HepG2 (cell line): ENCODE measurements around the gene FOXK2. TPM values are rescaled to one million over a fixed set of nuclear protein-coding genes. Genes with fewer than 3 reads are reported as not detected.

ENCODE experiments used
- FOXK1 ChIP-seq: sonication (generic); formaldehyde crosslinking; IDR thresholded peaks from 2 replicates; pipeline ENCODE4 v1.4.0; 2020; ENCODE audit warnings: low read depth, missing genetic modification reagents, borderline replicate concordance
- GABPB1 ChIP-seq: IDR thresholded peaks from 2 replicates; pipeline ENCODE4 v1.6.1; 2016; ENCODE audit warnings: mild to moderate bottlenecking, missing genetic modification reagents, moderate library complexity, missing compliant biosample characterization
- HDAC6 ChIP-seq: fragments of 200-600 bp; sonication (generic); IDR thresholded peaks from 2 replicates; pipeline ENCODE4 v1.7.0; 2017; ENCODE audit warnings: mild to moderate bottlenecking, antibody characterized with exemption, low read length, low read depth
- HOXA5 ChIP-seq: sonication (generic); formaldehyde crosslinking; IDR thresholded peaks from 2 replicates; pipeline ENCODE4 v1.4.0; 2020; ENCODE audit warnings: missing genetic modification reagents
- KDM5A ChIP-seq: fragments of 200-600 bp; sonication (generic); IDR thresholded peaks from 2 replicates; pipeline ENCODE4 v1.7.0; 2018; ENCODE audit warnings: antibody characterized with exemption, mild to moderate bottlenecking, low read length, borderline replicate concordance
- NFYC ChIP-seq: IDR thresholded peaks from 2 replicates; pipeline ENCODE4 v1.6.1; 2016; ENCODE audit warnings: missing genetic modification reagents, missing compliant biosample characterization
- NPAS2 ChIP-seq: sonication (generic); formaldehyde crosslinking; IDR thresholded peaks from 2 replicates; pipeline ENCODE4 v1.8.0; 2022; ENCODE audit warnings: mild to moderate bottlenecking, missing genetic modification reagents, borderline replicate concordance
- PITX1 ChIP-seq: sonication (generic); formaldehyde crosslinking; IDR thresholded peaks from 2 replicates; pipeline ENCODE4 v1.5.1; 2020; ENCODE audit warnings: mild to moderate bottlenecking, missing genetic modification reagents
- PRMT3 ChIP-seq: sonication (generic); formaldehyde crosslinking; IDR thresholded peaks from 2 replicates; pipeline ENCODE4 v1.8.1; 2022; ENCODE audit warnings: low read depth, mild to moderate bottlenecking, moderate library complexity, missing genetic modification reagents, borderline replicate concordance
- PTBP1 ChIP-seq: fragments of 200-400 bp; formaldehyde crosslinking; IDR thresholded peaks from 2 replicates; pipeline ENCODE4 v1.6.1; 2018; ENCODE audit warnings: low read length, low read depth; ENCODE audit not compliant: poor library complexity, severe bottlenecking
- REXO4 ChIP-seq: sonication (generic); formaldehyde crosslinking; IDR thresholded peaks from 2 replicates; pipeline ENCODE4 v1.8.0; 2022; ENCODE audit warnings: missing genetic modification reagents, mild to moderate bottlenecking, borderline replicate concordance
- RFXANK ChIP-seq: IDR thresholded peaks from 2 replicates; pipeline ENCODE4 v1.6.1; 2016
- SP2 ChIP-seq: sonication (generic); formaldehyde crosslinking; IDR thresholded peaks from 2 replicates; pipeline ENCODE4 v1.5.1; 2020; ENCODE audit warnings: mild to moderate bottlenecking, missing genetic modification reagents
- SRY ChIP-seq: sonication (generic); formaldehyde crosslinking; IDR thresholded peaks from 2 replicates; pipeline ENCODE4 v1.8.0; 2022; ENCODE audit warnings: mild to moderate bottlenecking, missing genetic modification reagents
- ZNF224 ChIP-seq: sonication (generic); formaldehyde crosslinking; IDR thresholded peaks from 2 replicates; pipeline ENCODE4 v1.5.0; 2020; ENCODE audit warnings: mild to moderate bottlenecking, missing genetic modification reagents
- ZNF225 ChIP-seq: sonication (generic); formaldehyde crosslinking; IDR thresholded peaks from 2 replicates; pipeline ENCODE4 v1.4.0; 2020; ENCODE audit warnings: mild to moderate bottlenecking, missing genetic modification reagents
- ZNF230 ChIP-seq: sonication (generic); formaldehyde crosslinking; IDR thresholded peaks from 2 replicates; pipeline ENCODE4 v1.4.0; 2020; ENCODE audit warnings: mild to moderate bottlenecking, missing genetic modification reagents
- ZNF329 ChIP-seq: sonication (generic); formaldehyde crosslinking; IDR thresholded peaks from 2 replicates; pipeline ENCODE4 v1.9.0; 2021; ENCODE audit warnings: low read depth, mild to moderate bottlenecking, missing genetic modification reagents
- ZNF556 ChIP-seq: sonication (generic); formaldehyde crosslinking; IDR thresholded peaks from 2 replicates; pipeline ENCODE4 v1.4.0; 2020; ENCODE audit warnings: mild to moderate bottlenecking, missing genetic modification reagents, borderline replicate concordance
- ZNF558 ChIP-seq: sonication (generic); formaldehyde crosslinking; IDR thresholded peaks from 2 replicates; pipeline ENCODE4 v1.9.0; 2022; ENCODE audit warnings: mild to moderate bottlenecking, missing genetic modification reagents, borderline replicate concordance
- ZNF607 ChIP-seq: sonication (generic); formaldehyde crosslinking; IDR thresholded peaks from 2 replicates; pipeline ENCODE4 v1.5.1; 2020; ENCODE audit warnings: missing genetic modification reagents, mild to moderate bottlenecking, borderline replicate concordance
- ZNF761 ChIP-seq: sonication (generic); formaldehyde crosslinking; conservative IDR thresholded peaks from 2 replicates; pipeline ENCODE4 v1.4.0; 2020; ENCODE audit warnings: mild to moderate bottlenecking, missing genetic modification reagents
- ZNF768 ChIP-seq: sonication (generic); formaldehyde crosslinking; IDR thresholded peaks from 2 replicates; pipeline ENCODE4 v1.4.0; 2020; ENCODE audit warnings: missing genetic modification reagents
- ZSCAN9 ChIP-seq: IDR thresholded peaks from 2 replicates; pipeline ENCODE4 v1.6.1; 2016; ENCODE audit warnings: borderline replicate concordance
- polyA plus RNA-seq, 8 experiments: library from polyadenylated mRNA; depleted of rRNA in 3 of 8; stranded (reverse) in 7 of 8; unstranded in 1 of 8; fragments of >200 nt; fragmentation: Illumina TruSeq in 4 of 8; extraction: Trizol in 4 of 8; gene quantifications; 2 replicates each; pipeline versions ENCODE4 v1.2.1 to v1.2.3, GENCODE V29; 2011 to 2016; ENCODE audit warnings: low read depth in 4 of 8, missing spikeins in 1 of 8, mixed read lengths in 1 of 8; ENCODE audit not compliant: insufficient read depth in 1 of 8
- total RNA-seq, 5 experiments: library from RNA; depleted of rRNA; stranded (reverse); fragments of >200 nt; fragmentation: Illumina TruSeq; extraction: Trizol; gene quantifications; 2 replicates each; pipeline ENCODE4 v1.2.3, GENCODE V29; 2016; ENCODE audit warnings: low read depth in 1 of 5
- TF ChIP-seq, protein P1 (sequence below): sonication (generic); formaldehyde crosslinking; IDR thresholded peaks from 2 replicates; pipeline ENCODE4 v1.5.0; 2020; ENCODE audit warnings: mild to moderate bottlenecking, missing genetic modification reagents
- TF ChIP-seq, protein P2 (sequence below): sonication (generic); formaldehyde crosslinking; IDR thresholded peaks from 2 replicates; pipeline ENCODE4 v1.8.0; 2022; ENCODE audit warnings: missing genetic modification reagents, mild to moderate bottlenecking, borderline replicate concordance
- TF ChIP-seq, protein P3 (sequence below): sonication (generic); formaldehyde crosslinking; IDR thresholded peaks from 2 replicates; pipeline ENCODE4 v1.5.0; 2020; ENCODE audit warnings: missing genetic modification reagents, mild to moderate bottlenecking, borderline replicate concordance

Gene FOXK2
- total and polyA plus RNA-seq, 2 of the 13 experiments (the other 11 are each of a cell fraction or from before 2014, with no cell fraction given): 67.1 to 67.2 TPM

DNA sequence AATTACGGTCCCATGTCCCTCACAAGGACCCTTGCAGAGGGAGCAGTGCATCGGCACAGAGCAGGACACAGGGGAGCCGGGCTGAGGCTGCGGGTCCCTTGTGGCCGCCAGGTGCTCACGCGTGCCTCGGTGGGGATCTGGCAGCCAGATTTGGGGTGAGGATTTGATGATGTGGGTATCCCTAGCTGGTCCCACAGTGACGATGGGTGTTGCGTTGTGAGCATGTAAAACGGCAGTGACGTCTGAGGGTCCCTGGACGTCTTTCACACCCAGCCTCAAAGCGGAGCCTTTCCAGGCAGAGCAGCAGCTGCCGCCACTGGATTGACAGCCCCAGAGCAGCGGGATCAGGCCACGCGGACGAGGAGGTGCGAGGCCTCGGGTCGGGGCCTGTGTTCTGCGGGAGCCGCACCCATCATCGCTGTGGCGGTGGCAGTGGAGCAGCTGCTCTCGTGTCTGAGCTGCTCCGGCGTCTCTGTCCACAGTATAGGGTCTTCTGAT lies 74.1 kb downstream of the FOXK2 start (continued):
- 0 out of 2 replicates have a peak, but pooled peaks have one; percentile 10 for TF ChIP-seq GABPB1 (CRISPR knock-in tag)
- 0 out of 2 replicates have a peak, but pooled peaks have one; percentile 45 for TF ChIP-seq ZNF761 (CRISPR knock-in tag)
- no peak for TF ChIP-seq FOXK1 (CRISPR knock-in tag)
- TF ChIP-seq SRY (CRISPR knock-in tag): no peak
- no peak for TF ChIP-seq RFXANK (CRISPR knock-in tag)
- no peak for TF ChIP-seq SP2 (CRISPR knock-in tag)
- 0 out of 2 replicates have a peak, but pooled peaks have one; percentile 45 for TF ChIP-seq ZNF556
- no peak for TF ChIP-seq HDAC6
- no peak for TF ChIP-seq HOXA5 (CRISPR knock-in tag)
- no peak for TF ChIP-seq PRMT3
- TF ChIP-seq ZNF558 (CRISPR knock-in tag): no peak
- TF ChIP-seq ZNF329: no peak
- TF ChIP-seq ZNF607 (CRISPR knock-in tag): no peak
- TF ChIP-seq KDM5A: no peak
- 0 out of 2 replicates have a peak, but pooled peaks have one; percentile 20 for TF ChIP-seq REXO4
- TF ChIP-seq PITX1 (CRISPR knock-in tag): 0 out of 2 replicates have a peak, but pooled peaks have one; percentile 26
- no peak for TF ChIP-seq ZNF768
- TF ChIP-seq PTBP1: no peak
- no peak for TF ChIP-seq ZNF224 (CRISPR knock-in tag)
- TF ChIP-seq NPAS2 (CRISPR knock-in tag): no peak
- TF ChIP-seq NFYC (CRISPR knock-in tag): no peak
- TF ChIP-seq, protein P1, sequence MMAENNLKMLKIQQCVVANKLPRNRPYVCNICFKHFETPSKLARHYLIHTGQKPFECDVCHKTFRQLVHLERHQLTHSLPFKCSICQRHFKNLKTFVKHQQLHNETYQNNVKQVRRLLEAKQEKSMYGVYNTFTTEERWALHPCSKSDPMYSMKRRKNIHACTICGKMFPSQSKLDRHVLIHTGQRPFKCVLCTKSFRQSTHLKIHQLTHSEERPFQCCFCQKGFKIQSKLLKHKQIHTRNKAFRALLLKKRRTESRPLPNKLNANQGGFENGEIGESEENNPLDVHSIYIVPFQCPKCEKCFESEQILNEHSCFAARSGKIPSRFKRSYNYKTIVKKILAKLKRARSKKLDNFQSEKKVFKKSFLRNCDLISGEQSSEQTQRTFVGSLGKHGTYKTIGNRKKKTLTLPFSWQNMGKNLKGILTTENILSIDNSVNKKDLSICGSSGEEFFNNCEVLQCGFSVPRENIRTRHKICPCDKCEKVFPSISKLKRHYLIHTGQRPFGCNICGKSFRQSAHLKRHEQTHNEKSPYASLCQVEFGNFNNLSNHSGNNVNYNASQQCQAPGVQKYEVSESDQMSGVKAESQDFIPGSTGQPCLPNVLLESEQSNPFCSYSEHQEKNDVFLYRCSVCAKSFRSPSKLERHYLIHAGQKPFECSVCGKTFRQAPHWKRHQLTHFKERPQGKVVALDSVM (CRISPR knock-in tag): no peak
- TF ChIP-seq, protein P2, sequence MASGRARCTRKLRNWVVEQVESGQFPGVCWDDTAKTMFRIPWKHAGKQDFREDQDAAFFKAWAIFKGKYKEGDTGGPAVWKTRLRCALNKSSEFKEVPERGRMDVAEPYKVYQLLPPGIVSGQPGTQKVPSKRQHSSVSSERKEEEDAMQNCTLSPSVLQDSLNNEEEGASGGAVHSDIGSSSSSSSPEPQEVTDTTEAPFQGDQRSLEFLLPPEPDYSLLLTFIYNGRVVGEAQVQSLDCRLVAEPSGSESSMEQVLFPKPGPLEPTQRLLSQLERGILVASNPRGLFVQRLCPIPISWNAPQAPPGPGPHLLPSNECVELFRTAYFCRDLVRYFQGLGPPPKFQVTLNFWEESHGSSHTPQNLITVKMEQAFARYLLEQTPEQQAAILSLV (CRISPR knock-in tag): peak; percentile 25; the same call in 1 of the 2 replicates
- no peak for TF ChIP-seq ZSCAN9 (CRISPR knock-in tag)
- TF ChIP-seq, protein P3, sequence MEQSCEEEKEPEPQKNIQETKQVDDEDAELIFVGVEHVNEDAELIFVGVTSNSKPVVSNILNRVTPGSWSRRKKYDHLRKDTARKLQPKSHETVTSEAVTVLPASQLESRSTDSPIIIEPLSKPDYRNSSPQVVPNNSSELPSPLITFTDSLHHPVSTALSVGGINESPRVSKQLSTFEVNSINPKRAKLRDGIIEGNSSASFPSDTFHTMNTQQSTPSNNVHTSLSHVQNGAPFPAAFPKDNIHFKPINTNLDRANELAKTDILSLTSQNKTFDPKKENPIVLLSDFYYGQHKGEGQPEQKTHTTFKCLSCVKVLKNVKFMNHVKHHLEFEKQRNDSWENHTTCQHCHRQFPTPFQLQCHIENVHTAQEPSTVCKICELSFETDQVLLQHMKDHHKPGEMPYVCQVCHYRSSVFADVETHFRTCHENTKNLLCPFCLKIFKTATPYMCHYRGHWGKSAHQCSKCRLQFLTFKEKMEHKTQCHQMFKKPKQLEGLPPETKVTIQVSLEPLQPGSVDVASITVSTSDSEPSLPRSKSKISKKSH (CRISPR knock-in tag): peak; percentile 49; the same call in 1 of the 2 replicates
- no peak for TF ChIP-seq ZNF225 (CRISPR knock-in tag)
- 0 out of 2 replicates have a peak, but pooled peaks have one; percentile 49 for TF ChIP-seq ZNF230 (CRISPR knock-in tag)
